Breast epithelium (tissue), 3 donors: Measurements from ENCODE around the gene TXNL1.

Experiments used
- CTCF ChIP-seq, 3 donors: fragments of 450-650 bp; IDR thresholded peaks; one replicate each; pipeline ENCODE4 v1.5.1; 2016 to 2017; ENCODE audit warnings: antibody characterized with exemption in 3 of 3, mild to moderate bottlenecking in 3 of 3, moderate library complexity in 3 of 3
- POLR2A ChIP-seq: fragments of 450-650 bp; IDR thresholded peaks from one replicate; pipeline ENCODE4 v1.6.1; 2016; ENCODE audit warnings: antibody characterized with exemption, mild to moderate bottlenecking, moderate library complexity
- POLR2AphosphoS5 ChIP-seq, 3 donors: sonication (generic); formaldehyde crosslinking; IDR thresholded peaks; one replicate each; pipeline ENCODE4 v1.6.1; 2017; ENCODE audit warnings: antibody characterized with exemption in 3 of 3

GRCh38 chr18:56568986-56569385 is 69.4 kb downstream of the TXNL1 start:
- TF ChIP-seq POLR2A (no peak), CTCF (IDR thresholded peaks at IDR 0.05) (no peak), POLR2AphosphoS5 (IDR thresholded peaks at IDR 0.05) (no peak)
